Measurements from ENCODE around the gene CDC20B. TPM values are rescaled to one million over a fixed set of nuclear protein-coding genes. Genes with fewer than 3 reads are reported as not detected.

CDC20B gene
- total RNA-seq, 1 donor from 2014 or later, result not detected

- no peaks in the 10 kb centered on the region for H3K4me1 ChIP-seq
- no peaks in the 10 kb centered on the region for H3K9me3 ChIP-seq
- intact Hi-C loops (cut with DNase I), result loop anchor here (5.0 to 10.0 kb wide), 2 partner anchors 645 to 1678 kb away; partner anchors contain the start of genes FST and SNX18
- peaks cover 3 to 6% of the 10 kb centered on the region in 2 donors for H3K36me3 ChIP-seq
- peak within 1 kb of the TSS; percentile 54 to 67 for H3K27ac ChIP-seq
- peak within 1 kb of the TSS; percentile 47 to 58 for H3K4me3 ChIP-seq
- H3K27me3 ChIP-seq, result no peaks in the 10 kb centered on the region
- peak; percentile 46 to 71 (median 64) for TF ChIP-seq CTCF (IDR thresholded peaks at IDR 0.05)
- DNase-seq (ENCODE audit: low spot score in 2 of 2), result no peak
These were observed 13.0 kb downstream of the CDC20B start, which contains the start of gene GPX8 for GRCh38 chr5:55159763-55160492. Gene GPX8, plus strand, starts transcription at chr5:55160171. Its CDS starts 22 bp downstream, at chr5:55160193.

GRCh38 chr5:55154873-55155272, 18.1 kb downstream of the CDC20B start:
- Histone ChIP-seq H3K4me3 (no peak overlapping the region), H3K27ac (no peak overlapping the region), H3K9me3 (no peaks in the 10 kb centered on the region), H3K36me3 (no peaks in the 10 kb centered on the region), H3K4me1 (peaks cover 0 to 5% of the 10 kb centered on the region in 2 donors), H3K27me3 (no peaks in the 10 kb centered on the region)
- no peak for DNase-seq (ENCODE audit: low spot score in 2 of 2)
- intact Hi-C loops (cut with DNase I), result loop anchor here (10.0 kb wide), 1 partner anchor 640 kb away; the partner anchor contains the start of gene SNX18
- TF ChIP-seq CTCF (IDR thresholded peaks at IDR 0.05), result no peak

GRCh38 chr5:55151923-55152842, 20.8 kb downstream of the CDC20B start:
- no peaks in the 10 kb centered on the region for H3K36me3 ChIP-seq
- no peak overlapping the region for H3K27ac ChIP-seq
- no peaks in the 10 kb centered on the region for H3K9me3 ChIP-seq
- no peak overlapping the region for H3K4me3 ChIP-seq
- H3K27me3 ChIP-seq, result no peaks in the 10 kb centered on the region
- peaks cover 0 to 5% of the 10 kb centered on the region in 2 donors for H3K4me1 ChIP-seq
- DNase-seq (ENCODE audit: low spot score in 2 of 2), result no peak
- intact Hi-C loops (cut with DNase I), result loop anchor here (10.0 kb wide), 1 partner anchor 637 kb away; the partner anchor contains the start of gene SNX18
- no peak for TF ChIP-seq CTCF (IDR thresholded peaks at IDR 0.05)

GRCh38 chr5:55149308-55149795, 23.6 kb downstream of the CDC20B start:
- DNase-seq (ENCODE audit: low spot score in 2 of 2), result no peak
- H3K4me1 ChIP-seq, result peaks cover 0 to 2% of the 10 kb centered on the region in 2 donors
- no peaks in the 10 kb centered on the region for H3K9me3 ChIP-seq
- H3K27ac ChIP-seq, result no peak overlapping the region
- TF ChIP-seq CTCF (IDR thresholded peaks at IDR 0.05), result no peak
- no peaks in the 10 kb centered on the region for H3K27me3 ChIP-seq
- H3K36me3 ChIP-seq, result no peaks in the 10 kb centered on the region
- intact Hi-C loops (cut with DNase I), result loop anchor here (10.0 kb wide), 1 partner anchor 205 kb away; no protein-coding TSS in a partner anchor
- no peak overlapping the region for H3K4me3 ChIP-seq

GRCh38 chr5:55146543-55147151, 26.3 kb downstream of the CDC20B start:
- H3K36me3 ChIP-seq, result no peaks in the 10 kb centered on the region
- TF ChIP-seq CTCF (IDR thresholded peaks at IDR 0.05), result peak; percentile 75 to 89 (median 88)

More at GRCh38 chr5:55146543-55147151, 26.3 kb downstream of the CDC20B start:
- Histone ChIP-seq H3K4me1 (no peaks in the 10 kb centered on the region), H3K4me3 (no peak overlapping the region), H3K9me3 (no peaks in the 10 kb centered on the region), H3K27me3 (no peaks in the 10 kb centered on the region), H3K27ac (no peak overlapping the region)
- DNase-seq (ENCODE audit: low spot score in 2 of 2), result peak in 1 of 2 donors; percentile 87
- intact Hi-C loops (cut with DNase I), result loop anchor here (1.0 to 10.0 kb wide), 2 partner anchors 202 to 240 kb away; no protein-coding TSS in a partner anchor
